A673 (cell line): ENCODE data around the gene WNT2B.

ENCODE experiments used
- EZH2 ChIP-seq: fragments of 200-600 bp; sonication (generic); IDR thresholded peaks from 2 replicates; pipeline ENCODE4 v1.6.1; 2017; ENCODE audit warnings: borderline replicate concordance, low read depth, mild to moderate bottlenecking, mixed read lengths, antibody characterized with exemption, low read length; ENCODE audit not compliant: poor library complexity, severe bottlenecking
- TF ChIP-seq, protein P1 (sequence below): fragments of 300-800, 200-600 bp; sonication (generic); conservative IDR thresholded peaks from 2 replicates; pipeline ENCODE4 v1.5.1; 2017; ENCODE audit warnings: low read depth, mild to moderate bottlenecking, antibody characterized with exemption, low read length, moderate library complexity, mixed read lengths

DNA sequence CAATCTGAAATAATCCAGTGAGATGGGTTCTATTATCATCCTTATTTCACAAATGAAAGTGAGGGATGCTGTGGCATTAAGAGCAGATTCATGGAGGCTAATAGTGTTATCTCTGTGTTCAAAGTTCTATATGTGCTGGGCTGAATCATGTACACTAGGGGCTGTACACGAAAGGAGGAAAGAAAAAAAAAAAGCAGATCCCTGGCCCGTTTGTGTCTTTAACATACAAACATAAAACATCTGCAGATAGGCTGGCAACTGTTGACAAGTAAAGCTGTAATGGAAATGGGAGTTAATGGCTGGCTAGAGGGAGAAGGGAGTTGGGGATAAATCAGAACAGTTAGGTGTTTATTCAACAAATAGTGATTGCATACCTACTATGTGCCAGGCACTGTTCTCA lies 3.1 kb downstream of the WNT2B start:
- TF ChIP-seq EZH2, result no peak
- TF ChIP-seq, protein P1, sequence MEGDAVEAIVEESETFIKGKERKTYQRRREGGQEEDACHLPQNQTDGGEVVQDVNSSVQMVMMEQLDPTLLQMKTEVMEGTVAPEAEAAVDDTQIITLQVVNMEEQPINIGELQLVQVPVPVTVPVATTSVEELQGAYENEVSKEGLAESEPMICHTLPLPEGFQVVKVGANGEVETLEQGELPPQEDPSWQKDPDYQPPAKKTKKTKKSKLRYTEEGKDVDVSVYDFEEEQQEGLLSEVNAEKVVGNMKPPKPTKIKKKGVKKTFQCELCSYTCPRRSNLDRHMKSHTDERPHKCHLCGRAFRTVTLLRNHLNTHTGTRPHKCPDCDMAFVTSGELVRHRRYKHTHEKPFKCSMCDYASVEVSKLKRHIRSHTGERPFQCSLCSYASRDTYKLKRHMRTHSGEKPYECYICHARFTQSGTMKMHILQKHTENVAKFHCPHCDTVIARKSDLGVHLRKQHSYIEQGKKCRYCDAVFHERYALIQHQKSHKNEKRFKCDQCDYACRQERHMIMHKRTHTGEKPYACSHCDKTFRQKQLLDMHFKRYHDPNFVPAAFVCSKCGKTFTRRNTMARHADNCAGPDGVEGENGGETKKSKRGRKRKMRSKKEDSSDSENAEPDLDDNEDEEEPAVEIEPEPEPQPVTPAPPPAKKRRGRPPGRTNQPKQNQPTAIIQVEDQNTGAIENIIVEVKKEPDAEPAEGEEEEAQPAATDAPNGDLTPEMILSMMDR, result no peak
